NOMO-1 treated with dmso at 0.1 percent for 144 hours (cell line): ENCODE results near the gene PPP6C.
"Not testable (repeated sequence)": the region's sequence is repeated elsewhere in the genome, so short reads cannot be mapped to it uniquely, and the experiment has no call there.

Experiments used
- DNase-seq: peaks from one replicate; lab custom pipeline; 2025; ENCODE audit not compliant: unreplicated experiment; lab: John Stamatoyannopoulos, UW

Gene PPP6C

DNA sequence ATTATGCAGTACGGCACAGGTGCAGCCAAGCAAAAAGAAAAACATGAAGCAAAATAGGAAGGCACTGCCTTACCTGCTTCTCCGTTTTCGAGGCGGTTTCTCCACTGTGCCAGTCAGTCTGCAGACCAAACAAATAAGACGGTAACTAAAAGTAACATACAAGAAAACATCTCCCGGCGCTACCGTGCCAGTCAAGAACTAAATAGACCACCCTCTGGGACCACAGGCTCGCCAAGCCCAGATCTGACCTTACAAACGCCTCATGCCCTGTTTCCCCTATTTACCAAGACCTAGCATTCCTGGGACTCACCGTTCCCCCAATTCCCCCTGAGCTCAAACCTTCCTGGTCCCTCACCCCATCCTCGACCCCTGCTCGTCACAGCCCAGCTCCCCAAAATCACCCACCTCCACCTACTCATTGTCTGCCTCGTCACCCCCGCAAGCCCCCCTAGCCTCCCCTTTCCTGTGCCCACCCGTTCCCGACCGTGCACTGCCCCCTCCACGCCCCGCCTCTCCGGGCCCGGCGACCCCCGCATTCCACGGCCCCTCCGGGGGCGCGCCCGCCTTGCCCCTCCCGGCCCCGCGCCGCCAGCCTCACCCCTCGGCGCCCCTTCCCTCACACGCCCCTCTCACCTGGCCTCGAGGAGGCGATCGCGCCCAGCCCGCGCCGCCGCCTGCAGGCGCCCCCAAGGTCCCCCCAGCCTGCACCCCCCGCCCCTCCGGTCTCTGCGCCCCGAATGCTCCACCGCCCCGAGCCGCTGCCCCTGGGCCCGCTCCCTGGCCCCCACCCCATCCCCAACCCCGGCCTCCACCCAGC lies 46.8 kb downstream of the PPP6C start:
- no peak for DNase-seq

DNA sequence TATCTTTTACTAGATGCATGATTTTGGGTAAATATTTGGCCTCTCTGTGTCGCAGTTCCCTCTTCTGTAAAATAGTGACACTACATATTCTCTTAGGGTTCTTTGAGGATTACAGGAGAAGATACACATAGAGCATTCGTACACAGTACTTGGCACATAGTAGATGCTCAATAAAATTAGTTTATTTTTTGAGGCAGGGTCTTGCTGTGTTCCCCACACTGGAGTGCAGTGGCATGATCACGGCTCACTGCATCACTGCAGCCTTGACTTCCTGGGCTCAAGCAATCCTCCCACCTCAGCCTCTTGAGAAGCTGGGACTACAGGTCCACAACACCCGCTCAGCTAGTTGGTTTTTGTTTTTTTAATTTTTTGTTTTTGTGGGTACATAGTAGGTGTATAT lies 47.9 kb downstream of the PPP6C start:
- DNase-seq, result no peak

DNA sequence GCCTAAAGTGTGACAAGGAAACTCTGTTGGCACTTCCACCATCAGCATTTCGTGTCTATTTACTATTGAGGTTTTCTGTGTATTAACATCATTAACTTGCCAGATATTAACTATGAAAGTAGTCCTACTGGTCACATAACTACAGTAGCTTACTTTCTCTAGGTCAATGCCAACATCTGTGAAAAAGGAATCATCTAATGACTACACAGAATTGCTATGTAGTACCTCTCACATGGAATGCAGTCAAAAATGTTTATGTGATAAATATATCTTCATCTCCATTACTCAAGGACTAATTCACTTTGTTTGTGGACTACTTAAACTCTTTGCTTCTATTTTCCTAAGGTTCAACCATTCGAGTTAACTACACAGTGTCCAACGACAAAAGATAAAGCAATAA lies 48.4 kb downstream of the PPP6C start:
- no peak for DNase-seq

DNA sequence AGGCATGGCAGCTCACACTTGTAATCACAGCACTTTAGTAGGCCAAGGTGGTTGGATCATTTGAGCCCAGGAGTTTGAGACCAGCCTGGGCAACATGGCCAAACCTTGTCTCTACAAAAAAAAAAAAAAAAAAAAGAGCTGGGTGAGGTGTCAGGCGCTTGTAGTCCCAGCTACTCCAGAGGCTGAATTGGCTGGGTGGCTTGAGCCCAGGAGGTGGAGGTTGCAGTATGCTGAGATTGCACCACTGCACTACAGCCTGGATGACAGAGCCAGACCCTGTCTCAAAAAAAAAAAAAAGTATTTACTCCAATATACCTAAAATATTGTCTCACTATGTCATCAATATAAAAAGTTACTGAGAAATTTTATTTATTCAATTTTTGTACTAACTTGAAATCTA lies 49.0 kb downstream of the PPP6C start:
- DNase-seq, result no peak

DNA sequence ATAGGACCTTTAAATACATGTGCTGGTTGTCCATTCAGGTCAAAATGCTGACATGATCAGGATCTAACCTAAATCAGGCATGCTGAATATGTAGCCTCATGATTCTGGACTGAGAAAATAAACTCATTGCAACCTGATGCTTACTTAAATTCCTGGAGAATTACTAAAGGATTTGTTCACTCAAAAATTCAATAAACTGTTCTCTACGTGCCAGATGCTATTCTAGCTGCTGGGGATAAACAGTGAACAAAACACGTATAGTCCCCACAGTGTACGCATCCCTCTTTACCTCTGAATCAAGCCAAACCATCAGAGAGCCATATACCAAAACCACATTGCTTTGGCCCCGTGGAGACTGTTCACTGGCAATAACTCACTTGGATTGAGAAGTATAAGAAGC lies 52.4 kb downstream of the PPP6C start:
- DNase-seq, result no peak

DNA sequence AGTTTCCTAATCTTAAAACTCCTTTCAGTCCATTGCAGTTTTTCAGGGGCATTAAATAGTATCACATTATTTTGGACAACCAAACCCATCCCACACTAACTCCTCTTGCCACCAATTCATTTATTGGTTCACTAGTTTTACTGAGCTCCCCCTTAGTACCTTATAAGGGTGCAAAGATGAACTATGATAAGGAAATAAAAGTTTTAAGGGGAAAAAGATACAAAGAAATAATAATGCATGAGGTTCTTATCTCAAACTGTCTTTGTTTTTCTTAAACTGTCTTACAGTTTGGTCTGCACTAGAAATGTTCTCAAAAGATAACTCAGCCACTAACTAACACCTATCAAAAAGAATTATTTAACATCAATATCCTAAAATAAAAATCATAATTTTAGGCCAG lies 54.6 kb downstream of the PPP6C start:
- no peak for DNase-seq

DNA sequence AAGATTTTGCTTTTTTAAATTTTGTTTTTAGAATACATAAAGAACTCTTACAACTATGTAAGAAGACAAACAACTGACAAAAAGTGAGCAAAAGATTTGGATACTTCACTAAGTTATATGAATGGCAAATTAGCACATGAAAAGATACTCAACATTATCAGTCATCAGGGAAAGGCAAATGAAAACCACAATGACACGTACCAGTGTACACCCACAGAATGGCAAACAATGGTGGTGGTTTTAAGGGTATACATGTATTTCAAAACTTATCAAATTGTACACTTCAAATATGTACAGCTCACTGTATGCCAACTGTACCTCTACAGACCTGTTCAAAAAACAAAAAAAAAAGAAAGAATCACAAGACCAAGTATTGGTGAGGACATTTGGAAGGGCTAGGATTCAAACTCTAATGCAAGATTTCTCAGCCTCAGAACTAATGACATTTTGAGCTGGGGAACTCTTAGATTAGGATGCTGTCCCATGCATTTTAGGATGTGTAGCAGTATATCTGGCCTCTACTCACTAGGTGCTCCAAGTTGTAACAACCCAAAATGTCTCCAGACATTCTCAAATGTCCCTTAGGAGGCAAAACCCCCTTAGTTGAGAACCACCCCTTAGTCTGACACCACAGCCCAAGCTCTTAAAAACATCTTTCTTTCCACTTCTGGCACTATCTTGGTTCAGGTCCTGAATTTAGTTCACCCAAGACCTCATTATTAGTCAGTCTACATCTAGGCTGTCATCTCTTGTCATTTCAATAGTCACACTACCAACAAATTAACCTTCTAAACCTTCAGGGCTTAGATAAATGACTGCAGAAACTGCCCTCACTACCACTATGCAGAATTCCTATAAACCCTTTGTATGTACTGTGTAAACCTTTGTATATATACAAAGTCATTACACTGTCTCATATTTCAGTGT lies 55.9 kb downstream of the PPP6C start:
- no peak for DNase-seq

DNA sequence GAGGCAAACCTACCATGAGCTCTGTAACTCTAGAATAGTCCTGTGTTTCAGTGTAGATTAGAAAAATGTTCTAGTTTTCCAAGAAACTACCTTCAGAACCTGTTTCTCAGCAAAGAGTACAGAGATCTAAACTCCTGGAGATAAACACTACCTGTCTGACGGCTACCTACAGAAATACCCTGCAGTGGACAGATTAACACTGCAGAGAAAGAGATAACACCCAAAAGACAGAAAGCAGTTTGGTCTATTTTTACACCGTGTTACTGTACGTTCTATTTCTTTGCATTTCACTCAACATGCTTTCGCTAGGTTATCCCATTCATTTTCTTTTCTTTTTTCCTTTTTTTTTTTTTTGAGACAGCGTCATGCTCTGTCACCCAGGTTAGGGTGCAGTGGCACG lies 57.8 kb downstream of the PPP6C start:
- no peak for DNase-seq

DNA sequence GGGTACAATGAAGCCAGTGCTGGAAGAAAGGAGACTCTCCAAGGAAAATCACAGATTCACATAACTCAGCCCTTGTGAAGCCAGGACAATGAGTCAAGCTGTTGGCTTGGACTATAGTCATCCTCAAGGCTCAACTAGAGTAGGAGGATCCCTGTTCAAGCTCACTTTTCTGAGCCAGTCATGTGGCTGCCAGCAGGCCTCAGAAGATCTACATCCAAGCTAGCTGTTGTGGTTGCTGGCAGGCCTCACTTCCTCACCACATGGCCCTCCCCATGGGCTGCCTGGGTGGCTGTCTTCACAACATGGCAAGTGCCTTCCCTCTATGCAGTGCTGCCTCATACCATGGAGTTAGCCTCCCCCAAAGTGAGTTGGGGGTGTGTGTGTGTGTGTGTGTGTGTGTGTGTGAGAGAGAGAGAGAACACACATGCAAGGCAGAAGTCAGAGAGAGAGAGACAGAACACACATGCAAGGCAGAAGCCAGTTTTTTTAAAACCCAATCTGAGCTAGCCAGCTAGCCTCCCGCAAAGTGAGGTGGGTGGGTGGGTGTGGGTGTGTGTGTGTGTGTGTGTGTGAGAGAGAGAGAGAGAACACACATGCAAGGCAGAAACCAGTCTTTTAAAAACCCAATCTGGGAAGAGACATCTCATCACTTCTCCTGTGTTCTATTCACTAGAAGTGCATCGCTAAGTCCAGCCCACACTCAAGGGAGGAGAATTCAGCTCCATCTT lies 63.4 kb downstream of the PPP6C start:
- DNase-seq, result peak; percentile 87

DNA sequence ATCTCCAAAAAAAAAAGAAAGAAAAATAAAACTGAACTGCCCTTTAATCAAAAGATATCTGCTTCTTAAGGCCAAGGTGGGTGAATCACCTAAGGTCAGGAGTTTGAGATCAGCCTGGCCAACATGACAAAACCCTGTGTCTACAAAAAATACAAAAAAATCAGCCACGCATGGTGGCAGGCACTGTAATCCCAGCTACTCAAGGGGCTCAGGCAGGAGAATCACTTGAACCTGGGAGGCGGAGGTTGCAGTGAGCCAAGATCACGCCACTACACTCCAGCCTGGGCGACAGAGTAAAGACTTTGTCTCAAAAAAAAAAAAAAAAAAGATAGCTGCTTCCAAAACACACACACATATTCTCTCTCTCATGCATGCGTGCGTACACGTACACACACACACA lies 64.1 kb downstream of the PPP6C start:
- DNase-seq, result no peak

DNA sequence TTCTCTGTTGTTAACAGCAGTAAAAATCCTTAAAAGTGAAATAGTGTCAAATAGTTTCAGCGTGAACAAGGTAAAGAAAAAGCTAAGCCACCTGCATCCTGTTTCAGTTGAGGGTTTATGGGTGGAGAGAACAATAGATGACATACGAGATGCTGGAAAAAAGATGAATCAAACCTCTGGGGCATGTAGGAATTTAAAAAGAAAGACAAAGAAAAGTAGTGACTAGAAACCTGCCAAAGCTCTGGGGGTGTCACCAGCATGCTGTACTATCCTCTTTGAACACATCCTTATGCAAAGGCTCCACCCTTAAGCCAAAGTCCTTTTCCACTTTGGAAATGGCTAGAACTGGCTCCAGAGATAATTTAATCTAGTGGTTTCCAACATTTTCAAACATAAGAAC lies 68.5 kb downstream of the PPP6C start:
- no peak for DNase-seq

DNA sequence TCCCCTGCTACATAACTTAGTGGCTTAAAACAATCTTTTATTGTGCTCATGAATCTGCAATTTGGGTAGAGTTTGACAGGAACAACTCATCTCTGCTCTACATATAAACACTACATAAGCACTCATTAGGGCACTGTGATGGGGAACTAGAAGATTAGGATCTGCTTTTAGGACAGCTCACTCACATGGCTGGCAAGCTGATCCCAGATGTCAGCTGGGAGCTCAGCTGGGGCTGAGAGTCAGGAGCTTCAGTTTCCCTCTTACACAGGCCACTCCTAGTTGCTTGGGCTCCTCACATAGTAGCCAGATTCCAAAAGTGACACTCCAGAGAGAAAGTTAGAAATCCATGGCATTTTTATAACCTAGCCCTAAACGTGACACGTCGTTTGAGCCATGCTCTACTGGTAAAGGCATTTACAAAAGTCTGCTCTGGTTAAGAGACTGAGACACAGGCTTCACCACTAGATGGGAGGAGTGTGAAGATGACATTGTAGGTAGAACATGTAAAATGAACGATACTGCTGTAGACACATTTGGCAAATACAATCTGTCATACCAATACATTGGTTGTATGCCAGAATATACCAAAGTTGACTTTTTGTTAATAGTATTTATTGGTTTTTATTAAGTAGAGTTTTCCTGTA lies 69.8 kb downstream of the PPP6C start:
- DNase-seq, result no peak

DNA sequence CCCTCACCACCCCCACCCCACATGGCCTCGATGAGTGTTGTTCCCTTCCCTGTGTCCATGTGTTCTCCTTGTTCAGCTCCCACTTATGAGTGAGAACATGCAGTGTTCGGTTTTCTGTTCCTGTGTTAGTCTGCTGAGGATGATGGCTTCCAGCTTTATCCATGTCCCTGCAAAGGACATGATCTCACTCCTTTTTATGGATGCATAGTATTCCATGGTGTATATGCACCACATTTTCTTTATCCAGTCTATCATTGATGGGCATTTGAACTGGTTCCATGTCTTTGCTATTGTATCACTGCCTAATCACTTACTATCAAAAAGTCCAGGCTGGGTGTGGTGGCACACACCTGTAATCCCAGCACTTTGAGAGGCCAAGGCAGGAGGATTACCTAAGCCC lies 70.9 kb downstream of the PPP6C start:
- DNase-seq, result not testable (repeated sequence)

DNA sequence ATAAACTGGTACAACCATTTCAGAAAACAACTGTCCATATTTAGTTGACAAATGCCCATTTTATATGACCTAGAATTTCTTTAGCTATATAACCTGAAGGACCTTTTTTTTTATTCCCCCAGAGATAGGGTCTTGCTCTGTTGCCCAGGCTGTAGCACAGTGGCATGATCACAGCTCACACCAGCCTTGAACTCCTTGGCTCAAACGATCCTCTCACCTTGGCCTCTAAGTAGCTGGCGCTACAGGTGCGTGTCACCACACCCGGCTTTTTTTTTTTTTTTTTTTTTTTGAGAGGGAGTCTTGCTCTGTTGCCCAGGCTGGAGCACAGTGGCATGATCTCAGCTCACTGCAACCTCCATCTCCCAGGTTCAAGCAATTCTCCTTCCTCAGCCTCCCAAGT lies 75.1 kb downstream of the PPP6C start:
- DNase-seq, result not testable (repeated sequence)

DNA sequence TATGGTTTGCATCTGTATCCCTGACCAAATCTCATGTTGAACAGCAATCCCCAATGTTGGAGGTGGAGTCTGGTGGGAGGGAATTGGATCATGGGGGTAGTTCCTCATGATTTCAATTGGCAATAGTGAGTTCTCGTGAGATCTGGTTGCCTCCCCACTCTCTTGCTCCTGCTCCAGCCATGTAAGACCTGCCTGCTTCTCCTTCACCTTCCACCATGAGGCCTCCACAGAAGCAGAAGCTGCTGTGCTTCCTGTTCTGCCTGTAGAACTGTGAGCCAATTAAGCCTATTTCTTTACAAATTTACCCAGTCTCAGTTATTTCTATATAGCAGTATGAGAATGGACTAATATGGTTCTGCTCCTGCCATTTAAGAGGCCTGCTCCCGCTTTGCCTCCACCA lies 79.1 kb downstream of the PPP6C start:
- peak; percentile 5 for DNase-seq

DNA sequence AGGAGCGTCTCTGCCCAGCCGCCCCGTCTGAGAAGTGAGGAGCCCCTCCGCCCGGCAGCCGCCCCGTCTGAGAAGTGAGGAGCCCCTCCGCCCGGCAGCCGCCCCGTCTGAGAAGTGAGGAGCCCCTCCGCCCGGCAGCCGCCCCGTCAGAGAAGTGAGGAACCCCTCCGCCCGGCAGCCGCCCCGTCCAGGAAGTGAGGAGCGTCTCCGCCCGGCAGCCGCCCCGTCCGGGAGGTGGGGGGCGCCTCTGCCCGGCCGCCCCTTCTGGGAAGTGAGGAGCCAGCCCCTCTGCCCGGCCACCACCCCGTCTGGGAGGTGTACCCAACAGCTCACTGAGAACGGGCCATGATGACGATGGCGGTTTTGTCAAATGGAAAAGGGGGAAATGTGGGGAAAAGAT lies 81.1 kb downstream of the PPP6C start:
- DNase-seq, result not testable (repeated sequence)

DNA sequence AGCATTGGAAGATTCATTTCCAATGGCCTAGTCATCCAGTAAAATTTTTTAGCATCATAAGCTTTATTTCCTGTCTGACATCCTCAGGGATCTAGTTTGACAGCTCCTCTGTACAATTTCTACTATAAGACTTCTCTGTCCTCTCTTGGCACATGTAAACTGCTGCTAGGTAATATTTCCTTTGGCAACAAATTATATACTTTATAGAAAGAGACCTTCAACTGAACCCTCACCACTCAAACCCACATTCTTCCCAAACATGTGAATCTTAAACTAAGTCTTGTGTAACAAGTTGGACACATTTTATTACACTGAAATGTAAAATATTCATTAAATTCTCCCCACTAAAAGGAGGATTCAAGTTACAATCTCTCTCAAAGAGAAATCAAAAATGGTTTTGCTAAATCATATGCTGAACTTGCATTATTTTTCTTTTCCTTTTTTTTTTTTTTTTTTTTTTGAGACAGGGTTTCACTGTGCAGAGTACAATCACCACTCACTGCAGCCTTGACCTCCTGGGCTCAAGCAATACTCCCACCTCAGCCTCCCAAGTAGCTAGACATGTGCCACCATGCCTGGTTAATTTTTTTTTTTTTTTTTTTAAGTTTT lies 83.2 kb downstream of the PPP6C start:
- DNase-seq, result no peak

DNA sequence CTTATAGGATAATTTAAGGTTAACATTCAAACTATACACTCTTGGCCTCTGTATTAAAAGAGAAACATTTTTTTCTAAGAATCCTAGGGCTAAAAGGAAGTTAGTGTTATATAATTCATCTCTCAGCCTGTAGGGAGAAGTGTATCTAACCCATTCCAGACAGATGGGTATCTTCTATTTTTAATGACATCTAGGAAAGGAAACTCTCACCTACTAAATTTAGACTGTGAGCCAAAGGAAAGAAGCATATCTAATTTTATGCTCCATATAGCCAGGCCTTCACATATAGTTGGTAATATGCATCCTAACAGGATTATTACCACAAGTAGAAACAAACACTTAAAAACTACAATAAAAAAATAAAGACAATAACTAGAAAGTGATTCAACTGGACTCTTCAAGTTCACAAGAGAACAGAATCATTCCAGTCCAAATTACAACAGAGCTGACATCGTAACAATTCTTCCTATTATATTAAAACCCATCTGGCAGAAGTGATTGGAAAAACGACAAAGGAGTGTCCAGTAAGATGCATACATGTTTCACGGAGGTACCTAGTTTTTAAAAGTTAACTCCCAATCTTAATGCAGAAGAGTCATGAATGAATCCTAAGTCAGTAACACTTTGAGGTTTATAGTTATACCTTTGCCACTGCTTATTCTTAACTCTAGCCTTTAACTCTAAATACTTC lies 85.7 kb downstream of the PPP6C start:
- no peak for DNase-seq

DNA sequence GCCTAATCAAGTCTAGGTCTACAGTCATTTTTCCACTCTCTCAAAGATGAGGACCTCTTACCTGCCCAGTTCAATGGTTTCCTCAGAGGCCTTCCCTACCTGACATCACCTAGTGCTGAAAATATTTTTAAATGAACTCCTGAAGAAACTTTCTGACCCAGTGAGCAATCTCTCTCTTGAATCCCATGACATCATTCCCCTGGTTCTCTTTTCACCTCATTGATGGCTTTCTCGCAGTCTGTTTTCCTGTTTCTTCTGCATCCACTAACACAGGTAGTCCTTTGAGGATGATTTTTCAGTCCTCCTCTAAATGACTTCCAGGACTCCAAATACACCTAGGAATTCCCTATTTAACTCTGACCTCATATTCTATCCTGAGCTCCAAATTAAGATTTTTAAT lies 86.6 kb downstream of the PPP6C start:
- no peak for DNase-seq

DNA sequence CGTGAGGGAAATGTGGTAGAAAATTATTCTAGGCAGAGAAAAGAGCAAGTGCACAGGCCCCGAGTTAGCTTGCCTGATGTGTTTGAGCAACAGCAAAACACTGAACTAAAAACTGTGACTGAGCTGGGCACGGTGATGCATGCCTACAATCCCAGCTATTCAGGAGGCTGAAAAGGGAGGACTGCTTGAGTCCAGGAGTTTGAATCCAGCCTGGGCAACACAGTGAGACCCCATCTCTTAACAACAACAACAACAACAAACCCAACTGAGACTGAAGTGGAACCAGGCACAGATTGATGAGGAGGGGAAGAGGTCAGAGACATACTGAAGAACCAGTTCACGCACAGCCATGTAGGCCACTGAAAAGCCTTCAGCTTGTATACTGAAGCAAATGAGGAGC lies 88.8 kb downstream of the PPP6C start:
- no peak for DNase-seq
